Measurements from ENCODE around the gene GMFB.
"Not testable (repeated sequence)": the region's sequence is repeated elsewhere in the genome, so short reads cannot be mapped to it uniquely, and the experiment has no call there.

Gene GMFB

DNA sequence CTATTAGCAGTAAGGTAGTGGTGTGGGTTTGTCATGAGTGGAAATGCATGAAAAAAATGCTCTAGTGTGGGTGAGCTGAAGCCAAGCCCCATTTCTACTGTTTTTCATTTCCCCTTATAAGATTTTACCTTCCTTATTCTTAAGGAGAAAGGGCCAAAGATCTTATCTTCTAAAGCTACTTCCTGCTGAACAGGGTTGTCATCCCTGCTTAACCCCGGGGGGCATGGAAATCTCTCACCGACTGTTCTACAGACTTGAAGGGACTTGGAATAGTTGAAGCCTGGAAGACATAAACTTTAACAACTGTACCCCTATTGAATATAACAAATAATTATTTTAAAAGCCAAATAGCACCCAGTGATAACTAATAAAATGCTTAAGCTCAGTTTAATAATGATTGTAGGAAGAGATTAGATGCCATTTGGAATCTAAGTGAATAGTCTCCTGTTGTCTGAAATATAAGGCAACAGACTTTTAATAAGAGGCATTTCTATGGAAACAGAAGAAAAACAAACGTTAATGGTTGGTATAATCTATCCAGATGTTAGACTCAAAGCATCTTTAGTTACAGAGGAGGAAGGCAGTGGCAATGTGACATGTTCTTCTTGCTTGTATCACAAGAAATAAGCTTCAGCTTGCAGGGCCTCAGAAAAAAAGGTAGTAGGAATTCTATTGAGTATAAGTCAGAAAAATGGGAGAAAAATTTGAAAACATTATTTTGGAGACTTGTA lies 1.8 kb upstream of the GMFB start:
- DNase-seq = peak; percentile 73

GRCh38 chr14:54489731-54490444 lies 1.1 kb upstream of the GMFB start:
- DNase-seq = peak; percentile 69

DNA sequence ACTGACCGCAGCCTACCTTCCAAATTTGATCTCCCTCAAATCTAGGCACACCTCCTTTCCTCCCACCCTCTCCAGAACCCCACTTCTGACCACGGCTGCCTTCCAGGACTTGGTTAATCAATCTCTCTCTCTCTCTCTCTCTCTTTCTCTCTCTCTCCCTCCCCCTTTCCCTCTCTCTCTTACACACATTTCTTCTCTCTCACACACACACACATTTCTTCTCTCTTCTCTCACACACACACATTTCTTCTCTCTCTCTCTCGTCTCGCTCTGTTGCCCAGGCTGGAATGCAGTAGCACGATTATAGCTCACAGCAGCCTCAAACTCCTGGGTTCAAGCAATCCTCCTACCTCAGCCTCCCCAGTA lies 521 bp upstream of the GMFB start:
- DNase-seq = no peak

DNA sequence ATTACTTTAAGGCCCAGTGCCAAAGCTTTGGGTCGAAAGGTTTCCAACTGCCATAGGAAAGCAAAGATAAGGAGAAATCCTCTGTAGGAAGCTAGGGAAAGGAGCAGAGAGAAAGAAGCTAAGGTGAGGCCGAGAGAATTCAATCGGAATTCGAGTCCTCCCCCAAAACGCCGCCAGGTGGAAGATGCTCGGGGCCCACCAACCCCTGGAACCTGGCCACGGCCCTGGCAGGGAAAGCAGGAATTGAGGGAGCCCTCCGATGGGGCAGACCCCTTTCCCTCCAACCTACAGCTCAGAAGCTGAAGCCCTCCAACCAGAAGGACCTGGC lies 498 bp downstream of the GMFB start:
- no peak for DNase-seq

GRCh38 chr14:54487771-54488170 lies 1.0 kb downstream of the GMFB start:
- DNase-seq = no peak

- no peak for DNase-seq
These were observed 2.1 kb downstream of the GMFB start for GRCh38 chr14:54486685-54487084.

- no peak for DNase-seq
These were observed 4.9 kb downstream of the GMFB start for GRCh38 chr14:54483846-54484245.

DNA sequence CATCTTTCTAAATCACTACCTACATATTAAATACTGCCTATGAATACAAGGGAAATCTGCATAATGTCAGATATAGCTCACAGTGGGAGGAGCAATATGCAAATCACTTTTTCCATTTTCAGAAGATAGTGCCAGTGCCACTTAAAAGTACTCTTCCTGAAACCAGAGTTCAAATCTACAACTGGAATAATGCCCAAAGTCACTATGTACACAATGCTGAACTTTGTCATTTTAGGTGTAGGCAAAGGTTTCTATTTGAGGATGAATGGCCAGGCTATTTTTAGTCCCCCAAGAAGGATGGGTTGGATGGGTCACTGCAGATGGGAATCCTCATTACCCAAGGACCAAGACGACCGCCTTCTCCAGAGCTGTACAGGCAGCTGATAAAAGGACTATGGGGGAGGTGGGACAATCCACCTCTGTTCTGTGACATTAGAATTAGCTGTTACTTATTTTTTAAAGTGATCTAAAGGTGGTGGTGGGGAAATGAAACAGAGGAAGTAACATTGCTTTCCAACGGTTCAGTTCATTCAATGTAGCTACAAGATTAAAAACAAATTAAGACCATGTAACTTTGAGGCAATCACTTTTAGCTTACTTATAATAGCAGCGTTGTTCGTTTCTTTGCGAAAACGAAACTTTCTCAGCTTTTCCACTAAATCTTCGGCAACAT lies 5.6 kb downstream of the GMFB start:
- DNase-seq = no peak

DNA sequence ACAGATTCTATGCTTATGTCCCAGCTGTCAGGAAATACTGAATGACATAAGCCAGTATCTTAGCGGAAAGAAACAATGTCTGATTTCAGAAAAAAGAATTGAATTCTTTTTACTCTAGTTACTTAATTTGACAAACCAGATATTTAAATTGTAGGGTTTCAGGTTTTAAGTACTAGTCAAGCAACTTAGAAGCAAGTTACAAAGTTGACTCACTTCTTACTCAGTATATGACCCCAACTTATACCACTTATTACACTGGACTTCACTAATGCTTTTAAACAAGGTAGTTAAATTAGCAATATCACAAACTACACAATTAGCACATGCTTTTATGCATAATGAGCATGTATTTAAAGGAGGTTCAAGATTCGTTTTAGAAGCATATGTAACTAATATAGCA lies 7.1 kb downstream of the GMFB start:
- DNase-seq = no peak

DNA sequence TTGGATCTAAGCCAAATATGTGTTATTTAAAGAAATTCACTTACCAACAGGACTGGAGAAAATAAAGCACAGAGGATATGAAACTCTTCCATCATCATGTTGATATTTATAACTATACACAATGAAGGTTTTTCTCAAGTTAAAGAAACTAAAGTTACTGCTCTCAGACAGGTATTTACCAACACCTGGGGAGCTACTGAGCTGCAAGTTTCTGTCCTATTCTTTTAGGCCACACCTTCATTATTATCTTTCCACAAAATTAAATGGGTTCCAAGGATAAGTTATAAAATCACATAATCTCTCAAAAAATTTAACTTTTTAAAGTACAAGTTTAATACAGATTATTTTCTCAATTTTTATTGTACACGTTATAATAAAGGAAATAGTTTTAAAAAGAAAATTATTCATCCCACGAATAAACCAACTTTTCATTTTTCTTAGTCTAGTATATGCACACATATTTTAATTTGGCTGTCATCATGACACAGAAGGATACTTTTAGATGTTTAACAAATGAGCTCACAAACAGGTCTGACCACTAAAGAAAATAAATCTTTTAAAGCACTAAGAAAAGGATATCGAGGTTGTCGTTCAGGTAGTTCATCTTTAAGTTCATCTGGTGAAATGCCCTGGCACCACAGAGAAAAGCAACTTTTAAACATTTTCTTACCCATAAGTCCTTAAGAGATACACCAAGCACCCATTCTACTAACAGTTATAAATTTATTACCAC lies 7.8 kb downstream of the GMFB start:
- DNase-seq = no peak

DNA sequence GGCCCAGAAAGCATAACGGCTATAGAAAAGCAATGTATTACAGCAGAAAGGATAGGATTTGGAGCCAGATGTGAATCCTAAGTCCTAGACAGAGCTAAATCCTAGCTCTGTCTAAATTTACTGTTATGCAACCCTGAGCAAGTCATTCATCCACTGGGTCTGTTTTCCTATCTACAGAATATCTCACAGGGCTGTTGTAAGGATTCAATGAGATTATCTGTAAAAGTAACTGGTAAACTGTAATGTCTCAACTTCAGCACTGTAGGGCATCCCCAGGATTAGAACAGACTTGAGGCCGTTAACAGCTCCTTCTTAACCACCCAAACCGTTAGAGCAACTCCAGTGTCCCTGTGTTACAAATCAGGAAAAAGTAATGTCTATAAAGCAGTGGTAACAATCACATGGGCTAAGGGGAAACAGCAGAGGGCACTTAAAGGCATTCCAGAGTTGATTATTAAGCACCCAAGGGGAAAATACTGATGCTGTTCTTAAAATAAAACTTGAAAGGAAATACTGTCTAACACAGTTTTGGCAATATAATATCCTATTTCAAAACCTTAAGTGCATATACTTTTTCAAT lies 10.1 kb downstream of the GMFB start:
- DNase-seq = no peak

DNA sequence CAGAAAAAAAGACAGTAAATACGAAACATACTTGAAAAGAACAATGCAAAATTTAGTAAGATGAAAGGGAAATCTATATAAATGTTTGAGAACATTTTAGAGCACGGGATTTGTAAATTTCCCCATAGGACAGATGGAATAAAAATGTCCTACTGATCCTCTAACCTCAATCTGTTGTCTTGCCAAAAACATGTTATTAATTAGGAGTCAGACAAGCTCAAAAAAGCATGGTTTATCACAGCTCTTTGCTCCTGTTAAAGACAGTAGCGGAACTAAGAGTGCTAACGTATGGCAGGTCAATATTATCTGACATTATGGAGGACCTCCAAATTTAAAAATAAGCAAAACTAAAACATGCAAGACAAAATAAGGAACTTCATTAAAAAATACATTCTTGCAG lies 12.9 kb downstream of the GMFB start:
- no peak for DNase-seq

GRCh38 chr14:54475187-54475899 lies 13.4 kb downstream of the GMFB start:
- DNase-seq = no peak

DNA sequence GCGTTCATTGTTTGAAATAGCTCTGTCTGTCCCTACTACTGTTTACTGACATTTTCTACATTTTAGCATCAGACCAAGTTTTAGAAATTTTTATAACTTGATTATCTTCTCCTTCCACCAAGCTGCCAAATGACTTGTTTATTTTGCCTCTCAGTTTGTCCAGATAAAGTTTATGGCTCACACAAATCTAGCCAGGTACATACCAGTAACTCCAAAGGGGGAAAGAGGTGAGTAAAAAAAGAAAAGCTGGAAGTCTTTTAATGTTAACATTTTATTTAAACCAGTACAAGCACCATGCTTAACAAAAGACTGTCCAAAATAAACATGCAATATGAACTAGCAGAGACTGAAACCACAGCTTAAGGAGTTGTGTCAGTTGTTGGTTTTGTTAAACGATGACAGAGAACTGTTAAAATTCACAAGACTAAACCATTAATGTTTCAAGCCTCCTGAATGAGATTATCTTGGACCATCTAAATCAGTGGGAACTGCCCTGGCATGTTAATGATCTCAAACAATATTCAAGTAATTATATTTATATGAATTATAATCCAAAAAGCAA lies 14.5 kb downstream of the GMFB start:
- no peak for DNase-seq

DNA sequence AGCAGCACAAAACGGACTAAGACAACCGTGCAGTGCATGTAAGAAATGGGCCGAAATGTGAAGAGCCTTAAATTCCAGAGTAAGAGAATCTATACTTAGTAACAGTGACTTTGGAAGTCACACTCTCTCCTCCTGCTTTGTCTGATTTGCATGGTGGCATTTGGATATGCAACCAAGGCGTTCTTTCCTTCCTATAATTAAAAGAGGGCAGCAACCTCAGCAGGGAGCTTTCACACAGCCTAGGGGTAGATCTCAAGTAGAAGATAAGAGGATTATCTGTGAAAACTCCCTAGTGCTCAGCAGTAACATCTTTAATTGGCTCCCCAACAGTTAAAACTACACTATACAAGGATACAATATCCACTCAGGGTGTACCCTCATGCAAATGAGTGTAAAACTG lies 16.5 kb downstream of the GMFB start:
- no peak for DNase-seq

DNA sequence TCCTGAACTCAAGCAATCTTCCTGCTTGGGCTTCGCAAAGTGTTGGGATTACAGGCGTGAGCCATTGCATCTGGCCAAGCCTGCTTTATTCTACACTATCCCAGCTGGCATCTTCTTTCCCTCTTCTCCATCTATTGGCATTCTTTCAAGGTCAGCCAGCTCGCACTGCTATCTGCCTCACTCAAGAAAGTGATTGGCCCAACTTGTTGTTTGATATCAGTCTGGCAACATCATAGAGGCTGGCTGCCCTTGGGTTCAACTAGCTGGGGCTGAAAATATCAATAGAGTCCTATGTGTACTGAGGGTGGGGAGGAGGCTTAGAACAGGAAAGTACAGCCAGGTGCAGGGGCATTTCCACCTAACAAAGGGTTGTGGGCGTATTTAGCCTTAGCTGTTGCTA lies 17.1 kb downstream of the GMFB start:
- no peak for DNase-seq

DNA sequence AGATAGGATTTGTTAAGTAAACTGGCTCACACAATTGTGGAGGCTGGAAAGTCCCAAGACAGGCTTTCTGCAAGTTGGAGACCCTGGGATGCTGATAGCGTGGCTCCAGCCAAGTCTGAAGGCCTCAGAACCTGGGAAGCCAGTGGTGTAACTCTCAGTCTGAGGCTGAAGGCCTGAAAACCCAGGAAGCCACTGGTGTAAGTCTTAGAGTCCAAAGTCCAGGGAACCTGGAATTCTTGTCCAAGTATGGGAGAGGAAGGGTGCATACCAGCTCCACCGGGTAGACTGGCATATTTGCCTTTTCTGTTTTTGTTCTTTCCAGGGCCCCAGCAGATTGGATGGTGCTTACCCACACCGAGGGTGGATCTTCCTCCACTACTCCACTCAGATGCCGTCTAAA lies 18.1 kb downstream of the GMFB start:
- peak; percentile 43 for DNase-seq

- no peak for DNase-seq
These were observed 21.5 kb downstream of the GMFB start for GRCh38 chr14:54467280-54467679.

- DNase-seq = peak; percentile 62
These were observed 23.1 kb downstream of the GMFB start for GRCh38 chr14:54465654-54466053.

GRCh38 chr14:54462048-54462447 lies 26.7 kb downstream of the GMFB start:
- DNase-seq = no peak

GRCh38 chr14:54459106-54459505 lies 29.7 kb downstream of the GMFB start:
- DNase-seq = no peak

DNA sequence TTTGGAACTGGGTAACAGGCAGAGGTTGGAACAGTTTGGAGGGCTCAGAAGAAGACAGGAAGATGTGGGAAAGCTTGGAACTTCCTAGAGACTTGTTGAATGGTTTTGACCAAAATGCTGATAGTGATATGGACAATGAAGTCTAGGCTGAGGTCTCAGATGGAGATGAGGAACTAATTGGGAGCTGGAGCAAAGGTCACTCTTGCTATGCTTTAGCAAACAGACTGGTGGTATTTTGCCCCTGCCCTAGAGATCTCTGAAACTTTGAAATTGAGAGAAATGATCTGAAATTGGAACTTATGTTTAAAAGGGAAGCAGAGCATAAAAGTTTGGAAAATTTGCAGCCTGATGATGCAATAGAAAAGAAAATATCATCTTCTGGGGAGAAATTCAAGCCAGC lies 30.2 kb downstream of the GMFB start:
- not testable (repeated sequence) for DNase-seq

Measured in islet precursor cell (in vitro differentiated cells).